ENCODE results near the gene THTPA.
"Not testable (repeated sequence)": the region's sequence is repeated elsewhere in the genome, so short reads cannot be mapped to it uniquely, and the experiment has no call there.

THTPA gene

DNA sequence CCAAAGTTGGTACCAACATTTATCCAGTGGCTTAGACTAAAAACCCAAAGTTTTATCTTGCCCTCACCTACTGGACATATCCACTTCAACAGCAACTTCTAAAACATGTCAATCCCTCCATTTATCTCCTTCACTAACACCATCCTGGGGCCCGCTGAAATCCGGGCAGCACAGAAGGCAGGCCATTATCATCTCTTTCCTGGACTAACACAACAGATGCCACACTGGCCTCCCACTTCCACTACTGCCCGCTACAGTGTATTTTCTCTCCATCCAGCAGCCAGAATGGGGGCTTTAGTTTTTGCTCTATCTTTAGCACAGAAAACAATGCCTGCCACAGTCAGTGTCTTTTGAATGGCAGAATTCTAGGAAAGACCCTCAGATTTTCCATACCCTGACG lies 20.1 kb upstream of the THTPA start:
- DNase-seq = no peak

- no peak for DNase-seq
Observed at GRCh38 chr14:23536494-23536893, 19.6 kb upstream of the THTPA start.

- DNase-seq = not testable (repeated sequence)
Observed at GRCh38 chr14:23536906-23537305, 19.2 kb upstream of the THTPA start.

GRCh38 chr14:23537351-23538049 lies 18.6 kb upstream of the THTPA start:
- no peak for DNase-seq

DNA sequence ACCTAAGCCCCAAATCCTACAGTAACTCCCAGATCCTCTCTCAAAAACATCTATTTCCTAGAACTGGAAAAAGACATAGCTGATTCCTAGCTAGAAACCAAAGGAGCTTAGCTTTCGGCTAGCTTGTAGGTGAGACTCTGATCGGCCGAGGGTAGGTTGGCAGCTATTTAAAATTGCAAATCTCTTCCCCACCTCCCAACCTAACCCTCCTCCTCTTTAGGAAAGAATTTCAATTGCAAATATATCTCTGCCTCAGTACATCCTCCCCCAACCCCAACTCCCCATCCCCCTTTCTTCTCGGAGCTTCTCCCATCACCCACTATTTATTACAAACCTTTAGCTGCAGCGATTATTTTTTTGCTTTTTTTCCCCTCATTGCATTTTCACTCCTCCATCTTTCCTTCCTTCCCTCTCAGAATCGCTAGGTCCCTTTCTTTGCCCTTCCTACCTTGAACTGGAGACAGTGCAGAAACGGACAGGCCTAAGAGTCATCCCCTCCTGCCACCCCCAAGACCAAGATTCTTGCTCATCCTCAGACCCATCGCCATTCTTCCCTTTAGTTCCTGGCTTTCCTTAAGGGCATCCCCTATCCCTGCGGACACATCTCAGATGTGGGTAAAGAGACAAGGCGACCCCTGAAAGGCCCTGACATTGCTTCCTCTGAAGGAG lies 17.9 kb upstream of the THTPA start:
- DNase-seq = no peak

- DNase-seq = no peak
Observed at GRCh38 chr14:23538785-23539184, 17.3 kb upstream of the THTPA start.

DNA sequence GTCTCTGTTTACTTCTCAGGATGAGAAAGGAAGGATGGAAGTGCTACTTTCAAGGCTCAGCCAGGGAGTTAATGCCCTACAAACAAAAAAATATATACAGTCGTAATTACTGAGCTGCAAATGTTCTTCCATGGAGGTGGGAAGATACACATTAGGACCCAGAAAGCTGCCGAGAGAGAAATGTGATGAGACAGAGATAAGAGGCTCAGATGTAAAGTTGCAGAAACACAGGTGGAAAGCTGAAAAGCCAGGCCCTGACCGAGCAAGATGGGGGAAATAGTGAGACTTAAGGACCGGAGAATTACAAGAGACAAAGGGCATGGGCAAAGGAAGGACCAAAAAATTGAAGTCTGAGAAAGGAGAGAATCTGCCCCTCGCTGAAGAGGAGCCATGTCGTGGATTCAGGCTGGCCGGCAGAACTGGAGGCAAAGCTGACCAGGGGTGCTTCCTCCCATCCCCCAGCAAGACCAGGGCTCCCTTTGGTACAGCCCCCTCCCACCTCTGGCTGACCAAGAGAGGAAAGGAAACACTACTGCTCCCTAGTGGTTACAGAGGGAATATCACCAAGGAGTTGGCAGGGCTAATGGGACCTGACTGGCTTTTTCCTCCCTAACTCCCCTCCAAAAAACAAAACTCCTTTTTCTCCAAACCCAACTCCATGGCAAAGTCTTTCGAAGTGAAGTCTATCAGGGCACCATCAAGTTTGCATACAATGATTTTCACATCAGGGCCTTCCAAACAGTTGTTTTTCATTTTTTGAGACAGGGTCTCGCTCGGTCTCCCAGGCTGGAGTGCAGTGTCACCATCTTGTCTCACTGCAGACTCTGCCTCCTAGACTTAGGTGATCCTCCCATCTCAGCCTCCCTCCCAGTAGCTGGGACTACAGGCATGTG lies 16.6 kb upstream of the THTPA start:
- peak in 1 of 2 experiments; percentile 23 for DNase-seq

DNA sequence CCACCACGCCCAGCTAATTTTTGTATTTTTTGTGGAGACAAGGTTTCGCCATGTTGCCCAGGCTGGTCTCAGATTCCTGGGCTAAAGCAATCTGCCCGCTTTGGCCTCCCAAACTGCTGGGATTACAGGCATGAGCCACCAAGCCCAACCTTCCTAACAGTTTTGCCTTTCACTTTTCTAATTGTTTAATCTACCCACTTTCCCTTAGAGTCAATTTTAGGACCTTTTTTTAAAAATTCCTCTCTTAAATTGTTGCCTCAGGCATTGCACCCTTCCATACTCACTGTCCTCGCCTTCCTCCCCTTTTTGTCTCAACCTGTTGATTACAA lies 16.0 kb upstream of the THTPA start:
- no peak for DNase-seq

- DNase-seq = no peak
Observed at GRCh38 chr14:23542261-23542660, 13.8 kb upstream of the THTPA start.

DNA sequence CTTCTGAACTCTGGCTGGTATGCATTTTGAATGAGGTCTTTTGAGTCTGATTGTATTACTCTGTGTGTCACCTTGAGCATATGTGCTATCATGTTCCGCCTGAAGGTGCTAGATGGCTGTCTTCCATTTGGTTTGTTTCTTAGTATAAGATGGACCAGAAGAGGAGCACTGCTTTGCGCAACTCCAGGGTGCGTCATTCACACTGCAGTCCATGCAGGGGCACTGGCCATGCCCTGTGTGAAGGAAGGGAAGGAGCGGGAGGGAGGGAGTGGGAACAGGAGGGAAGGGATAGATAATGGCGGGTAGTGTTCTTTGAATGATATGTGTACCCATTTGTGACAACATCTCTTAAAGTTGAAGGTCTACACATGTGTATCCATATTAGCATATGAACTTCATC lies 12.7 kb upstream of the THTPA start:
- DNase-seq = no peak

GRCh38 chr14:23544511-23545447 lies 11.3 kb upstream of the THTPA start:
- DNase-seq = no peak

DNA sequence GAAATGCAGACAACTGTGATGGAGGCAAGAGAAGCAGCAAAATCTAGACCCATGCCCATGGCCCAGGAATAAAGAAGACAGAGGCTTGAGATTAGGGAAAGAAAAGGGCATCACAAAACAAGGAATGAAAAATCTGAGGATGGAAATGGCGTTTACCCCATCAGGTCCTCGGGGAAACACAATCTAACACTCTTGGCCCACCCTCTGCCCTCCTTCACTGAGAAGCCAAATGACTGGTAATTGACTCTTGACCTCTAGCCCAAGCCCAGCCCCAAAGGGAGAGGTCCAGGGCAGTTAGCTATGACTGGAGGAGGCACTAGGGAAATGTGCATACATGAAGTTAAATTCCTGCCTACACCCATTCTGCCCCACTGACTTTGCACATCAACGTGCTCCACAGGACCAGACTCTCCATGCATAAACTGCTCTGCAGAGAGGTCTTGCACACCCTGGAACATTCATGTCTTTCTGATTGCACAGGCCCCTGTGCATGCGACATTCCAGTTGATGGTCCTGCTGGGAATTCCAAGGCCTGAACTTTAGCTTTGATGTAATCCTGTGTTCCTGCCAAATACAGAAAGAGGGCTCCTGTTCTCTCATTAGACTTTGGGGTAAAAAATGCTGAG lies 10.2 kb upstream of the THTPA start:
- no peak for DNase-seq

DNA sequence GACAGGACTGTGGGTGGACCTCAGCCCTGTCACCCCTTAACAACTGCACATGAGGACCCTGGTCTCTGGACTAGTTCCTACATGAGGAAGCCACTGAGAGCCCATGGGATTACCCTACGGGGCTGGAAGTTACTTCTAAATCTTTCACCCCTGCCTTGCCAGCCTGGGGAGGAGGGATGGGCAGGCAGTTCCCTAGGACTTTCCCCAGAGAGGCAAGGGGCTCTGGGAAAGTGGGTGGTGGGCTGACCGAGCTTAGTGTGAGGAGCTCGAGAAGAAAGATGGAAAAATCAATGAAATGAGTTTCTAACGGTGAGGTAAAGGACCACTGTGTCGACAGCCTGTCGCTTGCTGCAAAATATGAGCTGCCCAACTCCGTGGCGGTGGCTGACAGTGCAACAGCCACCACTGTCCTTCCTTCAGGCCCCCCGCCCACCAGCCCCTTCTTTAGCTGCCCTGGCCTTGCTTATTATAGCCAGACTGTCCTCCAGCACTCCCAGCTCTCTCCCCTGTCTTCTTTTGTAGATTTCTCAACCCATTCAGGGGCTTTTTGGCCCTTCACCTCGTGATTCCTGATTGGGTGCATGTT lies 9.5 kb upstream of the THTPA start:
- no peak for DNase-seq

DNA sequence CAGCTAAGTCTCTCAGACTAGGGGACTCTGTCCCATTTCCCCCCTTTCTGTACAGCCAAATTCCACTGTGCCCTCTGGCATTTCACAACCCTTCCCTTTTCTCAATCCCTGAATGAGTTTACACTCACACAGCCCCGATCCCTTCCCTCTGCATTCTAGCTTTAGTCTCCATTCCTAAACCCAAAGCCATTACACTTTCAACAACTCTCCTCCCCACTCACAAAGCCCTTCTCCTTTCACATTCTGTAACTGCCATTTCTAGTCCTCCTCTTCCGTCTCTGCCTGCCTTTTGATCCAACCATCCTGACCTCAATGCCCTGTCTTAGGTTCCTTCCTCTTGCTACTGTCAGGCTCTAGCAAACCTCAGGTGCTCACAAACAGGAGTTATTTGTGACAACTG lies 8.1 kb upstream of the THTPA start:
- no peak for DNase-seq

DNA sequence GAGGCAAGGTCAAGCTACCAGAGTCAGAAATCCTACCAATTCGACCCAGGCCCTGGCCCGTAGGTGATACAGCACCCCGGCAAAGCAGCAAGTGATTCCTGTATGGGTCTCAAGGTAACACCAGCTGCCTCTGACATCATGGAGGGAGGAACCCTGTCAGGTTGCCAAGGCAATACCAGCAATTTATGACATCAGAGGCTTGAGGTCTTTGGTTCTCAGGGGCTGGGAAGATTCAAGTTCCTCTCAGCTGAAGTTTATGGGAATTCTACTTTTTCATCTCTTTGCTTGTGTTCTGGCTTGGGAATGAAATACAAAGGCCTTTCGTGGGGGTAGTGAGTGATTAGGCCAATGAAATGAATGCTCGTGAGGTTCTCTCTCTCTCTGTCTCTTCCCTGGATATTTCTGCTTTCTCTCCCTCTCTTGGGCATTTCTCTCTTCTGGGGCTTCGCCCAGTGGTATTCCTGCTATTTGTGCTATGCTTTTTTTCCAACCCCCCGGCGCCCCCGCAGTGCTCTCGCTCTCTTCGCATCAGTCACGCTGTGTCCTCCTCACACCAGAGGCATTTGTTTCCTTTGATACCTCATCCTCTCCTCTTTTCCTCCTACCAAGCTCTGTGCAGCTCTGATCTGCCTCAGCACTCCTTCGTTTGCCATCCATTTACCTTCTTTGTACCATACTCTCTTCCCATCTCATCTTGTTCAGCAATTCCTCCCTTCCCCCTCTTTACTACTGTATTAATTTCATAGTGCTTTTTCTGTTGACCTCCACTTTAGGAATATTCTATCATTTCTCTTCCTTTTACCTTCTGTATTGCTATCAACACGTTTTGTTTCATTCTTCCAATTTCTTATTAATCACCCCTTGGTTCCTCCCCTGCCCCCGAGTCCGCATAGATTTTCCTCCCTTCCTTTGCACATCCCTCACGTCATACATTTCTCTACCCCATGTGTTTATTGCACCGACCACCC lies 7.4 kb upstream of the THTPA start:
- no peak for DNase-seq

GRCh38 chr14:23550131-23550811 lies 5.8 kb upstream of the THTPA start:
- no peak for DNase-seq

GRCh38 chr14:23550812-23551265 lies 5.2 kb upstream of the THTPA start:
- peak in 1 of 2 experiments; percentile 21 for DNase-seq

DNA sequence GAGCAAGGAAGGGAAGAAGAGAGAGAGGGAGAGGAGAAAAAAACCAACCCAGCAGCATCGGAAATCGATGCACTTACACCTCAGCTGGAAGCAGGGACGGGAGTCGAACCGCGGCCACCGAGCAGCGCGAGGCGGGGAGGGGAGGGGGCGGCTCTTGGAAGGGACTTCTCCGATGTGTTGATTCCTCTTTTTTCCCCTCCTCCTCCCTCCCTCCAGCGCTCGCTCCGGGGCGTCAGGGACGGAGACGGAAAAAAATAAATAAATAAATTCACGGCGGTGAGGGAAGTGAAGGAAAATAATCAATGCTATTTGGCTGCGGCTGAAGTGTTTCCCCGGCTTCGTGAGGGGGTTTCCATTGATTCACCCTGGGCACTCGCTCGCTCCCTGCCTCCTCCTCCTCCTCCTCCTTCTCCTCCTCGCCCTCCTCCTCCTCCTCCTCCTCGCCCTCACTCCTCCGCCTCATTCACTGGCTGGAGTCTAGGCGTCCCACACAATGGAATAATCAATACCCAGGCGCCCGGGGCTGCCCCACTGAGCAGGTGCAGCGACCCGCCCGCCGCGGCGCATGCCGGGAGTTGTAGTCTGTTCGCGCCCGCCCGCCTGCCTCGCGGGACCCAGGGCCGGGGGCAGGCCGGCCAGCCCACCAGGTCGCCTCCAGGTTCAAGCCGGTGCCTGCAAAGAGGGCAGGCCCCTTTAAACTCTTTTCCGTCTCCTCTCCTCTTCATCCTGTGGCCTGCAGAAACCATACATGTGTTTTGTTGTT lies 4.6 kb upstream of the THTPA start, which contains the start of gene ZFHX2:
TSS of gene ZFHX2 (minus strand) at position 500 of the 763 bp plus-strand sequence. CDS start 16,440 bp downstream, outside the sequence.
- peak; percentile 85 to 88 for DNase-seq

DNA sequence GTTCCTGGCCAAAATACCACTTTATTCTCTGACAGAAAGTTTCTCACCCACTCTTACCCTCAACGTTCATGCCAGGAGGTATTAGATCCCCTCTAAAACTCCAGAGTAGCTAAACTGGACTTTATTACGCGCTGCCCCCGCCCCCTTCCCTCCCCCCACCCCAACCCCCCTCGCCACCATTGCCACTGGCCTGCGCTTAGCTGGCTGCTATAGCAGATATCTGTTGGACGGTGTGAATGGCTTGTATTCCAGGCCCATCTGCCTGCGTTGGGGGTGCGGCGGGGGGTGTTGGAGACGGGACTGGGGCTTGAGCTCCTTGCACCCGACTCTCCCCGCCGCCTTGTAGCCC lies 564 bp upstream of the THTPA start:
- DNase-seq = no peak
